GM21526 (cell line): Measurements from ENCODE around the gene CHADL.
"Not testable (repeated sequence)": the region's sequence is repeated elsewhere in the genome, so short reads cannot be mapped to it uniquely, and the experiment has no call there.

Experiments used
- ATAC-seq: cut with Tn5 transposase; IDR thresholded peaks from one replicate; pipeline ENCODE4 v1.9.1; 2021; ENCODE audit warnings: moderate library complexity; ENCODE audit not compliant: unreplicated experiment, low FRiP score

The CHADL gene

DNA sequence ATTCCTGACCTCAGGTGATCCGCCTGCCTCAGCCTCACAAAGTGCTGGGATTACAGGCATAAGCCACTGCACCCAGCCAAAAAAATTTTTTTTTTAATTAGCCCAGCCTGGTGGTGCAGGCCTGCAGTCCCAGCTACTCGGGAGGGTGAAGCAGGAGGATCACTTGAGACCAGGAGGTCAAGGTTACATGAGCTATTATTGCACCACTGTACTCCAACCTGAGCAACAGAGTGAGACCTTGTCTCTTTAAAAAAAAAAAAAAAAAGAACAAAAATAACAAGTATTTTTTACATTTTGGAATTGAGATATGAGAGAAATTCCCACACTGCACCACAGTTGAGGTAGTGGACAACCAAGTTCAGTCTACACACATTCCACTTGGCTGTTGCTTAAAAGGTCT lies 49.3 kb downstream of the CHADL start:
- ATAC-seq: no peak

DNA sequence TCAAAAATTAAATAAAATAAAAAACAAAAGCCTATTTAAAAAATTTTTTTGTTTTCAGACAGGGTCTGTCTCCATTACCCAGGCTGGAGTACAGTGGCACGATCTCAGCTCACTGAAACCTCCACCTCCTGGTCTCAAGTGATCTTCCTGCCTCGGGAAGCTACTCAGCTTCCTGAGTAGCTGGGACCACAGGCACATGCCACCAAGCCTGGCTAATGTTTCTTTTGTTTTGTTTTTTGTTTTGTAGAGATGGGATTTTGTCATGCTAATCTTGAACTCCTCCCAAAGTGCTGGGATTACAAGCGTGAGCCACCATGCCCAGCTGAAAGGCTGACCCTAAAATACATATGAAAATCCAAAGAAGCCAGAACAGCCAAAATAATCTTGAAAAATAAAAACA lies 56.1 kb downstream of the CHADL start:
- no peak for ATAC-seq

DNA sequence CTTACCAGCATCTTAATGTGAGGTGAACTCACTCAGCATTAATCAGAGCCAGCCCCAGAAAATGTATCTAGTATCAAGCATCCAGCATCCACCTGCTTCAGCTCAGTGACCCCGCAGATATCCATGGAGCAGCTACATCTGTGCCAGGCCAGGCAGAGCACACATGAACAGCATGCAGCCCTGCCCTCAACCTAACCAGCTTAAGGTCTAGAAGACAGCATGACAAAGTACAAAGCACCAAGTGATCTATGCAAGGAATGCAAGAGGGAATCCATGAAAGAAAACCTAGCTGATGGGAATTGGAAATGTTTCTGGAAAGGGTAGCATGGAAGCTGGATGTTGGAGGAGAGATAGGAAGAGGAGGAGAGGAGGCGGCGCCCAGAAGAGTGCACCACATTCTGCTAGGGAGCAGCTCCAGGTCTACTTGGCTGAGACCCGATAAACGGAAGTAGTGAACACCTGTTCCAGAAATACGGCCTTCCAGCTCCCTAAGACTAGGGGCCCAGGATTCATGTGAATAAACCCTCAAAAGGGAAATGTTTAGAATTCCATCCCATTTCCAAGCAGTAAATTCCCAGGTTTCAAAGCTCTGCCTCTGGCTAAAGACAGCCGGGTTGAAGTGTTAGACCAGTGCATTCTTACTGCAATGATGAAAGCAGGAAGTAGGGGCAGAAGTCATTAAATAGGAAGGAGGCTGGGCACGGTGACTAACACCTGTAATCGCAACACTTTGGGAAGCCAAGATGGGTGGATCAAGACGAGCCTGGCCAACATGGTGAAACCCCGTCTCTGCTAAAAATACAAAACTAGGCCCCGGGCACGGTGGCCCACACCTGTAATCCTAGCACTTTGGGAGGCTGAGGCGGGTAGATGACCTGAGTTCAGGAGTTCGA lies 59.1 kb downstream of the CHADL start:
- ATAC-seq: no peak

GRCh38 chr22:41180926-41181325 lies 59.8 kb downstream of the CHADL start:
- no peak for ATAC-seq

DNA sequence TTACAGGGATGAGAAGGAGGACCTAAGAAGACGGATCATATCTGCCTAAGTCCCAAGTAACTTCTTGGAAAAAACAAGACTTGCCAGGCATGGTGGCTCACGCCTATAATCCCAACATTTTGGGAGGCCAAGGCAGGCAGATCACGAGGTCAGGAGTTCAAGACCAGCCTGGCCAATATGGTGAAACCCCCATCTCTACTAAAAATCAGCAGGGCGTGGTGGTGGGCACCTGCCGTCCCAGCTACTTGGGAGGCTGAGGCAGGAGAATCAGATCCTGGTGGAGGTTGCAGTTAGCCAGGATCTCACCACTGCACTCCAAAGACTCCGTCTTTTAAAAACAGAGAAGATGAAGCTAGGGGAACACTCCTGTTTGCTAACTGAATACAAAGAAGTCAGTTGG lies 60.4 kb downstream of the CHADL start:
- not testable (repeated sequence) for ATAC-seq
